Loucy (cell line): ENCODE results near the gene MICAL2.

Experiments used
- EZH2phosphoT487 ChIP-seq: fragments of 200-600 bp; IDR thresholded peaks from 2 replicates; pipeline ENCODE4 v1.6.1; 2018; ENCODE audit warnings: antibody characterized with exemption, mild to moderate bottlenecking, moderate library complexity, borderline replicate concordance
- TF ChIP-seq, protein P1 (sequence below): fragments of 200-600 bp; sonication (generic); conservative IDR thresholded peaks from 2 replicates; pipeline ENCODE4 v1.5.1; 2014; ENCODE audit warnings: mild to moderate bottlenecking, antibody characterized with exemption, low read length

DNA sequence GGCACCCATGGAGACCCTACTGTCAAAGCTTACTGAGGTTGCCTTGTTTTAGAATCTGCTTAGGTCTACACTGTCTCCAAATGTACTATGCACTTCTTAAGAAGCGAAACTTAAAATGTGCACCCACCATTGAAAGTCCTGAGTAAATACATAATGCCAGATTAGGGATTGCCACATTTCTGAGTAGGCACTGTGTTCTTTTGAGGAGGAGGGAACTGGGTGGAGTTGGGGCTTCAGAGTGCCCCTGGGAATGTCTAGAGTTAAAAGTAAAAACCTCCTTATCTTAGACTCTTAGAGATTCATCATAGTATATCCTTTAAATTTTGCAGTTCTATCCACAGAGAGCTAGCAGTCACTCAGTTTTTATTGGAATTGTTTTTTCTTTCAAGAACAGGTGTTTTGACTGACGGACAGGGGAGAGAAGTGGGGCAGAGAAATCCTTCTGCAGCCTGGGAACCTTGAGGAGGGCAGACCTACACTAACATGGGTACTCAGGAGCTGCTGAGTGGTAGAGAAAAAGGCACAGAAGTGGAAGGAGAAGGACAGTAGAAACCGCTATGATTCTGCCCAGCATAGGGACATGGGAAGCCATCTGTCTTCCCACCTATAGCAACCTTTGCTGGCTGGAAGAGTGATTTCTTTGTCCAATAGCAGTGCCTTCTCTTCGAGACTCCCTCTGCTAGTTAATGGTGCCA is 33.4 kb upstream of the MICAL2 start:
- TF ChIP-seq, protein P1, sequence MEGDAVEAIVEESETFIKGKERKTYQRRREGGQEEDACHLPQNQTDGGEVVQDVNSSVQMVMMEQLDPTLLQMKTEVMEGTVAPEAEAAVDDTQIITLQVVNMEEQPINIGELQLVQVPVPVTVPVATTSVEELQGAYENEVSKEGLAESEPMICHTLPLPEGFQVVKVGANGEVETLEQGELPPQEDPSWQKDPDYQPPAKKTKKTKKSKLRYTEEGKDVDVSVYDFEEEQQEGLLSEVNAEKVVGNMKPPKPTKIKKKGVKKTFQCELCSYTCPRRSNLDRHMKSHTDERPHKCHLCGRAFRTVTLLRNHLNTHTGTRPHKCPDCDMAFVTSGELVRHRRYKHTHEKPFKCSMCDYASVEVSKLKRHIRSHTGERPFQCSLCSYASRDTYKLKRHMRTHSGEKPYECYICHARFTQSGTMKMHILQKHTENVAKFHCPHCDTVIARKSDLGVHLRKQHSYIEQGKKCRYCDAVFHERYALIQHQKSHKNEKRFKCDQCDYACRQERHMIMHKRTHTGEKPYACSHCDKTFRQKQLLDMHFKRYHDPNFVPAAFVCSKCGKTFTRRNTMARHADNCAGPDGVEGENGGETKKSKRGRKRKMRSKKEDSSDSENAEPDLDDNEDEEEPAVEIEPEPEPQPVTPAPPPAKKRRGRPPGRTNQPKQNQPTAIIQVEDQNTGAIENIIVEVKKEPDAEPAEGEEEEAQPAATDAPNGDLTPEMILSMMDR = no peak
- no peak for TF ChIP-seq EZH2phosphoT487
